Thyroid gland (tissue), 4 donors: ENCODE measurements around the gene STEAP1B.

Source experiments
- CTCF ChIP-seq, 6 experiments: fragments of 200-600 bp in 3 of 6; fragments of 450-650 bp in 3 of 6; sonication (generic) in 3 of 6; IDR thresholded peaks; one replicate each; pipeline ENCODE4 v1.5.1; 2016 to 2019; ENCODE audit warnings: antibody characterized with exemption in 6 of 6, mild to moderate bottlenecking in 2 of 6, inconsistent platforms in 1 of 6, moderate library complexity in 1 of 6
- POLR2A ChIP-seq, 2 donors: fragments of 450-650 bp; IDR thresholded peaks; one replicate each; pipeline ENCODE4 v1.6.1; 2017; ENCODE audit warnings: antibody characterized with exemption in 2 of 2, mild to moderate bottlenecking in 2 of 2, moderate library complexity in 1 of 2

GRCh38 chr7:22389892-22390291 lies 110.1 kb downstream of the STEAP1B start:
- no peak for TF ChIP-seq CTCF (IDR thresholded peaks at IDR 0.05)
- no peak for TF ChIP-seq POLR2A (IDR thresholded peaks at IDR 0.05)
